Activated T-cell treated with anti-CD3 and anti-CD28 coated beads for 1 hour (primary cell): Measurements from ENCODE around the gene CSNK1E.

Experiments used
- DNase-seq: peaks from one replicate; pipeline ENCODE4 v3.0.0-alpha.2; 2020; ENCODE audit warnings: low read depth

Gene CSNK1E

GRCh38 chr22:38249301-38249700 is 67.9 kb downstream of the CSNK1E start:
- no peak for DNase-seq

GRCh38 chr22:38248280-38248679 is 69.0 kb downstream of the CSNK1E start:
- no peak for DNase-seq

GRCh38 chr22:38247713-38248112 is 69.5 kb downstream of the CSNK1E start:
- no peak for DNase-seq

- no peak for DNase-seq
These were observed 70.5 kb downstream of the CSNK1E start for GRCh38 chr22:38246692-38247091.

- no peak for DNase-seq
These were observed 71.1 kb downstream of the CSNK1E start for GRCh38 chr22:38246046-38246658.

- no peak for DNase-seq
These were observed 73.1 kb downstream of the CSNK1E start for GRCh38 chr22:38244106-38244505.

GRCh38 chr22:38243007-38243765 is 74.0 kb downstream of the CSNK1E start:
- DNase-seq = no peak

- no peak for DNase-seq
These were observed 76.4 kb downstream of the CSNK1E start for GRCh38 chr22:38240734-38241252.
